ENCODE results near the gene HTRA3.

DNA sequence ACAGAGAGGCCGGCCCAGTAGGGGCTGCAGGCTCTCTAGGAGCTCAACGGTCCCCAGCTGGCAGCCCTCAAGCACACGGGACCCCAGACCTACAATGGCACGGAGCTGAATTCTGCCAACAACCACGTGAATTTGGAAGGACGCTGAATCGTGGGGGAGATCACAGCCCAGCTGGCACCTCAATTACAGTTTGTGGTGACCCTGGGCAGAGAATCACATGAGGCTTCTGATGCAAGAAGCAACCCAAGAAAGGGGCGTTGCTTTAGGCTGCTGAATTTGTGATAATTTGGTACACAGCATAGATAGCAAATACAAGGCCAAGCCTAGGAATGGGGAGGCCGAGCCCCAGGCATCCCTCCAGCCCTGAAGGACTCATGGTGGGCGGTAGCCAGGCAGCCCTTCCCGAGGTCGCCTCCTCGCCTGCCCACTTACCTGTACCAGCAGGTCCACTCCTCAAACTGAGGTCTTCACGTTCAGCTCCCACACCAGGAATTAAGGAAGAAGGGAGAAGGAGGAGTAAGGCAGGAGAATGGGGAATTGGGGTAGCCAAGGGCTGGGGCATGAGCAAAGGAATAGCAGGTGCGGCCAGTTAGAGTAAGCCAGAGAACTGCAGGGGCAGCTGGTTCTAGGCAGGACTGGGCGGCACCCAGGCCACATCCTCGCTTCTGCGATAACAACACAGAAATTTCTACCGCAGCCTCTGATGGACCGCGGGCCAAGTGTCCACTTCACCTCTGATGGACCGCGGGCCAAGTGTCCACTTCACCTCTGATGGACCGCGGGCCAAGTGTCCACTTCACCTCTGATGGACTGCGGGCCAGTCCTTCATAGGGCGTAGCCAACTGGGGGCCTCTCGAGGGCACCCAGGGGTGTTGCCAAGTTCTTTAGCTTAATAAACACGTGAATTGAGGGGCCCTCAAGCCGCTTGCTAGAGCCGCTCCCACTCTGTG lies 23.4 kb upstream of the HTRA3 start:
- TF ChIP-seq CTCF (IDR thresholded peaks at IDR 0.05; ENCODE audit: insufficient read depth, low read depth, low read length) (no peak), EZH2 (IDR thresholded peaks at IDR 0.05; ENCODE audit: insufficient read depth, low read length) (no peak)

Measured in astrocyte (in vitro differentiated cells and primary cell).